ENCODE data around the gene TRIM75. TPM values are rescaled to one million over a fixed set of nuclear protein-coding genes. Genes with fewer than 3 reads are reported as not detected.
"Not testable (repeated sequence)": the region's sequence is repeated elsewhere in the genome, so short reads cannot be mapped to it uniquely, and the experiment has no call there.

TRIM75 gene
- not detected for total RNA-seq

- DNase-seq: no peak
- no peak within 1 kb of the TSS for H3K27ac Mint-ChIP-seq
- H3K4me3 Mint-ChIP-seq: no peak within 1 kb of the TSS
- no peaks in the 10 kb centered on the region for H3K9me3 Mint-ChIP-seq (ENCODE audit: low read depth)
- no peaks in the 10 kb centered on the region for H3K4me1 Mint-ChIP-seq
- CTCF ChIA-PET: no interaction called here
- ATAC-seq: no peak
- H3K36me3 Mint-ChIP-seq: no peaks in the 10 kb centered on the region
- no peaks in the 10 kb centered on the region for H3K27me3 Mint-ChIP-seq
Observed at GRCh38 chr4:165053645-165054044, at the start of gene TRIM75. Gene TRIM75 (plus strand): TSS chr4:165053866. CDS start chr4:165059148, 5,282 bp downstream.

- Mint-ChIP-seq H3K4me1 (peaks cover 14% of the 10 kb centered on the region), H3K36me3 (no peaks in the 10 kb centered on the region)
- CTCF ChIA-PET: no interaction called here
Observed at GRCh38 chr4:165005352-165005925, 48.2 kb upstream of the TRIM75 start.

GRCh38 chr4:165006456-165006855, 47.2 kb upstream of the TRIM75 start:
- H3K36me3 Mint-ChIP-seq: no peaks in the 10 kb centered on the region
- H3K4me1 Mint-ChIP-seq: peaks cover 14% of the 10 kb centered on the region
- peaks cover 68% of the 10 kb centered on the region for H3K27me3 Mint-ChIP-seq
- no peak overlapping the region for H3K4me3 Mint-ChIP-seq
- H3K27ac Mint-ChIP-seq: no peak overlapping the region
- DNase-seq (no peak), ATAC-seq (no peak)
- CTCF ChIA-PET: no interaction called here
- no peaks in the 10 kb centered on the region for H3K9me3 Mint-ChIP-seq (ENCODE audit: low read depth)

More at GRCh38 chr4:165005352-165005925, 48.2 kb upstream of the TRIM75 start:
- Mint-ChIP-seq H3K27ac (no peak overlapping the region), H3K9me3 (ENCODE audit: low read depth) (no peaks in the 10 kb centered on the region), H3K4me3 (no peak overlapping the region), H3K27me3 (peaks cover 61% of the 10 kb centered on the region)
- DNase-seq: no peak
- no peak for ATAC-seq

GRCh38 chr4:165006886-165007285, 46.8 kb upstream of the TRIM75 start:
- H3K4me1 Mint-ChIP-seq: peaks cover 14% of the 10 kb centered on the region
- no peak overlapping the region for H3K4me3 Mint-ChIP-seq
- ATAC-seq: no peak
- CTCF ChIA-PET: no interaction called here
- H3K9me3 Mint-ChIP-seq (ENCODE audit: low read depth): no peaks in the 10 kb centered on the region
- no peak for DNase-seq
- no peaks in the 10 kb centered on the region for H3K36me3 Mint-ChIP-seq
- H3K27ac Mint-ChIP-seq: no peak overlapping the region
- H3K27me3 Mint-ChIP-seq: peaks cover 68% of the 10 kb centered on the region

GRCh38 chr4:165009493-165010227, 44.0 kb upstream of the TRIM75 start:
- ATAC-seq (peak; percentile 93), DNase-seq (peak; percentile 80)
- H3K36me3 Mint-ChIP-seq: no peaks in the 10 kb centered on the region
- no peak overlapping the region for H3K4me3 Mint-ChIP-seq
- CTCF ChIA-PET: no interaction called here
- H3K9me3 Mint-ChIP-seq (ENCODE audit: low read depth): no peaks in the 10 kb centered on the region
- H3K27me3 Mint-ChIP-seq: peaks cover 75% of the 10 kb centered on the region
- peak overlapping the region; percentile 35 for H3K27ac Mint-ChIP-seq
- peaks cover 14% of the 10 kb centered on the region for H3K4me1 Mint-ChIP-seq

- CTCF ChIA-PET: no interaction called here
- Mint-ChIP-seq H3K27me3 (peaks cover 68% of the 10 kb centered on the region), H3K4me1 (peaks cover 14% of the 10 kb centered on the region), H3K36me3 (no peaks in the 10 kb centered on the region), H3K27ac (no peak overlapping the region), H3K9me3 (ENCODE audit: low read depth) (no peaks in the 10 kb centered on the region), H3K4me3 (no peak overlapping the region)
- ATAC-seq: no peak
- no peak for DNase-seq
Observed at GRCh38 chr4:165010487-165010886, 43.2 kb upstream of the TRIM75 start.

GRCh38 chr4:165010991-165011390, 42.7 kb upstream of the TRIM75 start:
- no peaks in the 10 kb centered on the region for H3K9me3 Mint-ChIP-seq (ENCODE audit: low read depth)
- H3K4me3 Mint-ChIP-seq: no peak overlapping the region
- peaks cover 14% of the 10 kb centered on the region for H3K4me1 Mint-ChIP-seq
- H3K36me3 Mint-ChIP-seq: no peaks in the 10 kb centered on the region
- H3K27ac Mint-ChIP-seq: no peak overlapping the region
- peaks cover 66% of the 10 kb centered on the region for H3K27me3 Mint-ChIP-seq
- DNase-seq: no peak
- ATAC-seq: no peak
- CTCF ChIA-PET: no interaction called here

- CTCF ChIA-PET: no interaction called here
- H3K27me3 Mint-ChIP-seq: peaks cover 65% of the 10 kb centered on the region
- no peak overlapping the region for H3K27ac Mint-ChIP-seq
Observed at GRCh38 chr4:165011403-165011802, 42.3 kb upstream of the TRIM75 start.

GRCh38 chr4:165013691-165014090, 40.0 kb upstream of the TRIM75 start:
- Mint-ChIP-seq H3K4me1 (peaks cover 17% of the 10 kb centered on the region), H3K36me3 (no peaks in the 10 kb centered on the region), H3K9me3 (ENCODE audit: low read depth) (no peaks in the 10 kb centered on the region), H3K27me3 (peaks cover 58% of the 10 kb centered on the region), H3K27ac (no peak overlapping the region), H3K4me3 (no peak overlapping the region)
- ATAC-seq: no peak
- CTCF ChIA-PET: no interaction called here
- no peak for DNase-seq

More at GRCh38 chr4:165011403-165011802, 42.3 kb upstream of the TRIM75 start:
- H3K36me3 Mint-ChIP-seq: no peaks in the 10 kb centered on the region
- no peaks in the 10 kb centered on the region for H3K9me3 Mint-ChIP-seq (ENCODE audit: low read depth)
- peaks cover 14% of the 10 kb centered on the region for H3K4me1 Mint-ChIP-seq
- ATAC-seq (no peak), DNase-seq (no peak)
- no peak overlapping the region for H3K4me3 Mint-ChIP-seq

GRCh38 chr4:165016971-165017370, 36.7 kb upstream of the TRIM75 start:
- DNase-seq: no peak
- Mint-ChIP-seq H3K27ac (no peak overlapping the region), H3K27me3 (peaks cover 29% of the 10 kb centered on the region), H3K4me3 (no peak overlapping the region), H3K9me3 (ENCODE audit: low read depth) (no peaks in the 10 kb centered on the region), H3K4me1 (peaks cover 3% of the 10 kb centered on the region), H3K36me3 (no peaks in the 10 kb centered on the region)
- no peak for ATAC-seq
- CTCF ChIA-PET: interaction anchor here (0.8 kb wide), 1 partner anchor 9 kb away, joined by 3 read pairs; no protein-coding TSS in a partner anchor

- CTCF ChIA-PET; H3K27ac Mint-ChIP-seq; H3K9me3 Mint-ChIP-seq (ENCODE audit: low read depth); H3K36me3 Mint-ChIP-seq; DNase-seq; H3K4me3 Mint-ChIP-seq; ATAC-seq; H3K4me1 Mint-ChIP-seq: not testable (repeated sequence)
- peaks cover 16% of the 10 kb centered on the region for H3K27me3 Mint-ChIP-seq
Observed at GRCh38 chr4:165019995-165020394, 33.7 kb upstream of the TRIM75 start.

- ATAC-seq; H3K9me3 Mint-ChIP-seq (ENCODE audit: low read depth); H3K4me1 Mint-ChIP-seq; DNase-seq; H3K36me3 Mint-ChIP-seq; H3K27ac Mint-ChIP-seq; H3K4me3 Mint-ChIP-seq; CTCF ChIA-PET: not testable (repeated sequence)
- H3K27me3 Mint-ChIP-seq: peaks cover 14% of the 10 kb centered on the region
Observed at GRCh38 chr4:165025782-165026181, 27.9 kb upstream of the TRIM75 start.

GRCh38 chr4:165027762-165028402, 25.8 kb upstream of the TRIM75 start:
- ATAC-seq (no peak), DNase-seq (no peak)
- Mint-ChIP-seq H3K4me3 (no peak overlapping the region), H3K27ac (no peak overlapping the region), H3K9me3 (ENCODE audit: low read depth) (no peaks in the 10 kb centered on the region), H3K4me1 (no peaks in the 10 kb centered on the region), H3K27me3 (peaks cover 14% of the 10 kb centered on the region), H3K36me3 (no peaks in the 10 kb centered on the region)
- CTCF ChIA-PET: interaction anchor here (0.8 kb wide), 1 partner anchor 79 kb away, joined by 4 read pairs; no protein-coding TSS in a partner anchor

Data from activated CD8-positive, alpha-beta memory T cell treated with anti-CD3 and anti-CD28 coated beads, Interleukin-2, amount 10 ng/mL, durations not matched to agents 7 days and 5 days (primary cell).